Stimulated activated CD8-positive, alpha-beta memory T cell treated with anti-CD3 and anti-CD28 coated beads, Interleukin-12 subunit alpha, Interleukin-12 subunit beta, amount 100 ng/mL, for 1 hour (primary cell): ENCODE data around the gene SMG6.
"Not testable (repeated sequence)": the region's sequence is repeated elsewhere in the genome, so short reads cannot be mapped to it uniquely, and the experiment has no call there.

Source experiments
- DNase-seq: peaks from one replicate; pipeline ENCODE4 v3.0.0-alpha.2; 2020; ENCODE audit warnings: low read depth

The SMG6 gene

GRCh38 chr17:2144701-2145100, 158.9 kb downstream of the SMG6 start:
- DNase-seq, result no peak

GRCh38 chr17:2143332-2143731, 160.3 kb downstream of the SMG6 start:
- no peak for DNase-seq

GRCh38 chr17:2142682-2143081, 160.9 kb downstream of the SMG6 start:
- DNase-seq, result not testable (repeated sequence)

GRCh38 chr17:2140683-2141082, 162.9 kb downstream of the SMG6 start:
- DNase-seq, result no peak

GRCh38 chr17:2138761-2139160, 164.8 kb downstream of the SMG6 start:
- DNase-seq, result no peak

DNA sequence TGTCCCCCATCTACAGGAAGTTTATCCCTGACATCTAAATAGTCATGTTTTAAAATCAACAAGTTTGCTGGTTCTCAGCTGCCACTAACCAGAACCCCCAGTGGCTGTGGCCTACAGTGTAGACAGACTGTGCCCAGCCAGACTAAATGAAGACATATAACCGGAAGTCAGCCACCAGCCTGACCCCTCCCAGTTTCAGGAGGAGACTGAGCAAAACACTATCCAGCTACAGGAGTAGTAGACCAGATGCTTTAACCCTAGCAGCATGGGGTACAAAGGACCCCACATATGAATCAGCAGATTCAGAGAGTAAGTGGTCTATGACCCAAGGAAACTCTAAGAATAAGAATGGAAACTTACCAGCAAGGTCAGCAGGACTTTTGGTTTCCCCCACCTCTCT, 165.3 kb downstream of the SMG6 start:
- no peak for DNase-seq

DNA sequence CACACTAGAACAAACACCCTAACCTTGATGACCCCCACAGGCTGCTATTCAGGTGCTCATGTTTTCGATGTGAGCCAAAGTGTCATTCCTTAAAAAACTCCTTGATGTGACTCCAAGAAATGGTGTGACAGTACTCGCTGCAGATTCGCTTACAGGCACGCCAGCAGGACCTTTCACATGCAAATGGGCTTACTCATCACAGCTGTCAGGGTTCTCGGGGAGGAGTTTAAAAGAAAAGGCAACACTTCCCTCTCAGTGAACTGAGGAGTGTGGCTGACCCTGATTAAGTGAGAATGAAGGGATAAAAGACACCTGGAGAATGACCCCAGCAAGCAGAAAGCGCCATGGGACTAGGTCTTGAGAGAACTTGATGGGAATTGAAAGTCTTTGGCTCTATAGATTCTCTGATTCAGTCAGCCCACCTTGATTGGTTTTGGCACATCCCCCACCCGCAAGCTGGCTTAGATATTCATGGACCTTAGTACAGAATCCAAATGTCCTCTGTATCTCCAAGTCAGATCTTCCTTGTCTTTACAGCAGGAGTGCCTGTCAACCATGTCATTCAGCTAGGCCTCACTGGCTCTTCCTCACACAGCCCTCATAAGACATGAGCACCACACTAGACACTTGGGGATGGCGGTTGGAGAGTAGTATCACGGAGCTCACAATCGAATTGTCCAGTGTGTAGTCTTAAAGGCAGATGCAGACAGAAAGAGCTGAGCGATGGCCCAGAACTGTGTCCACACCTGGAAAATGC, 166.1 kb downstream of the SMG6 start:
- no peak for DNase-seq

DNA sequence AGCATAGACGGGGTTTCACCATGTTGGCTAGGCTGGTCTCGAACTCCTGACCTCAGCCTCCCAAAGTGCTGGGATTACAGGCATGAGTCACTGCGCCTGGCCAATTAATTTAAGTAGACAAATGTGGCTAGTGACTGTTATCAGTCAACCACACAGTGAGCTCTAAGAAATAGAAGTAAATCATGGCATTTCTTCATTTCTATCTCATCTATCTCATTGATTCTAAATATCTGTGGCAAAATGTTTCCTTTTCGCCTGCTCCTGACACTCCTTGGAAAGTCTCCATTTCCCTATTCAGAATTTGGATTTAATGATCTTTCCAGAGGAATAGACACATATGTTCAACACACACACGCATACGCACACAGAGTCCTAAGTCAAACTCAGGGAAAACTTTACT, 167.3 kb downstream of the SMG6 start:
- no peak for DNase-seq

DNA sequence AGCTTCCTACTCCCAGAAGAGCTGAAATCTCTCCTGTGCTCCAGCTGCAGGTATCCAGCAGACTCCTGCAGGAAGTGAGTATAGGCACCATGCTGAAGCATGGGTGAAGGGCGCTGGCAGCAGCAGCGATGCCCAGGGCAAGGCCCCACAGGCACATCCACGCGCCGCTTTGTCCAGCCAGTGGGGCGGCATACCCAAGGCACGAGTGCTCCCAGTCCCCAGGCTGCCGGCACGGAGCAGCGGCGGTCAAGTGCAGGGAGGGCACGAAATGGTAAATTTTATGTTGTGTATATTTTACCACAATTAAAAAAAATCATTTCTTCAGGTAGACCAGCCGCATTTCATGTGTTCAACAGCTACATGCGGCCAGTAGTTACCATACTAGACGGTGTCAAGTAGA, 175.6 kb downstream of the SMG6 start:
- DNase-seq, result no peak

DNA sequence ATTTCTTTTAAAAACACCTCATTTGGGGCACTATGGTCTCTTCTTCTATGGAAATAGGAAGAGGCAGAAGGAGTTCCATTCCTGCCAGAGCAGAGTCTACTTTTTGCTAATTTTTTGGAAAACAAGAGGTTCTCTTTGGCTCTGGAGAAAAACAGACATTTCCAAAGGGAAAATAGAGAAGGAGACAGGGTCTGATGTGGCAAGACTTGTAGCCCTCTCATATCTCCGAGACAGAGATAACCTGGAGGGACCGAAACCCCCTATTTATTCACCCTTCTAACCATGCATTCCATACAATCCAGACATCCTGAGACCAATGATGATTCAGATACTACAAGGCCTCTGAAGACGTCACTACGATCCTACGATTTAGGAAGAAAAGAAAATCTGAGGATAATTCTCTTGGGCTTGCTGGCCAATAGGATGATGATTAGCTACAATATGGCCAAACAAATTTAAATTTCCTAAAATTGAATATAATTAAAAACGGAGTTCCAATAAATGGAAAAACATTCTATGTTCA, 178.5 kb downstream of the SMG6 start:
- DNase-seq, result no peak

GRCh38 chr17:2124391-2124790, 179.2 kb downstream of the SMG6 start:
- no peak for DNase-seq

DNA sequence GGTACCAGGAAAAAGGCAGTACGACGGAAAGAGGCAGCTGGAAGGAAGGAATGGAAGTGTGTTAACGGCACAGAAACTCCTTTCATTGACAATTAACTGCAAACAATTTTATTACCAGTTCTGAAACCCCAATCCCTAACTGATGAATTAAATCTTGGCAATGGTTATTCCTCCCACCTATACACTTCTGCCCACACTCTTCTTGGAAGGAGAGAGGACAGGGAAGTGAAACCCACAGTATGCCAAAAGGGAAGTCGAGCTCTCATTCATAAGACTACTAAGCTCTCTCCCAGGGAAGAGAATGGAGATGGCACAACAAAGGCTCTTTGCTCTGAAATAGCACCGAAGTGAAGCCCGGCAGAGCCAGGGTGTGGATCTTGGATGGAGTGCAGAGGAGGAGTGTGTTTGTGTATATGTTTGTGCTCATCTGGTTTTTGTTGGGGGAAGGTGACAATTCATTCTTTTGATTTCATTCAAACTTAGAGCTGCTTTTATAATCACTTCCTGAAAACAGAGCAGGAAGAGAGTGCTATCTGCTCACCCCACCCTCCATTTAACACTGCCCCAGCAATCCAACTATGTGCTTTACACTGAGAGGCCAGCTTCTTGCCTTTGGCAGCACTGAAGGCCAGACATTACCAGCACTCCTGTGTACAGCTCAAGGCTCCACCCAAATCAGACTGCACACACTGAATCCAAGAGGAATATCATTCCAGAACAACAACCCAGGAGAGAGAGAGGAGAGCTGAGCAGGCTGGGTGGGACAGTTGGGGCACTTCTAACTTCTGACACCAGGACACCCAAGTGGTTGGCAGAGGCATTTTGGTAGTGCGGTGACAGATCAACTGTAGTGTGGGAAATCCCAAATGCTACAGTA, 180.0 kb downstream of the SMG6 start:
- no peak for DNase-seq

DNA sequence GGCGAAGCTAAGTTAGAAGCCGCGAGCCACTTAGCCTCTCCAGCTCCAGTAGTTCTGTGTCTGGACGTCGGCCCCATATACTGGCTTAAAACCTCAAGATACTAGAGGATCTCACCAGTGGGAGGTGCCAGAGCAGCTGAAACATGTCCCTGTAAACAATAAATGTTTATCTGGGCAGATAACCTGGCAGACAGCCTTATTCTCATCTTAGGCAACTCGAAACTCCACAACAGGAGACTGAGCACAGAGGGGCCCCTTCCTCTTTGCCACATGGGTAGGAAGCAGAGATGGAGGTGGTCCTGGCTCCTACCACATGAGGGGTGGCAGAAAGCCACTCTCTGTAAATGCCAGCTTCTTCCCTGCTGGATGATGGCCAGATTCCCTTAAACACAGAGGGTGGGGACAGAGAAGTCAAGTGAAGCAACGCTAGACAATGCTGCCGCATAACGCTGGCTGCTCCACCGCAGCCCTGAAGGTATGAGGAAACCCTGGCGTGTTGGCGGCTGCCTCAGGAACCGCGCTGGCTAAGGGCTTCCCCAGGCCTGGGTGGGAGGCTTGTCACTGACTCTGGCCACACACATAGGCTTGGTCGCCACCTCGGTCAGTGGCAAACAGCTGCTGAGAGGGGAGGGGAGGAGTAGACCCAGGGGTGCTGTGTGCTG, 180.8 kb downstream of the SMG6 start:
- no peak for DNase-seq

GRCh38 chr17:2120586-2121335, 182.8 kb downstream of the SMG6 start:
- no peak for DNase-seq

DNA sequence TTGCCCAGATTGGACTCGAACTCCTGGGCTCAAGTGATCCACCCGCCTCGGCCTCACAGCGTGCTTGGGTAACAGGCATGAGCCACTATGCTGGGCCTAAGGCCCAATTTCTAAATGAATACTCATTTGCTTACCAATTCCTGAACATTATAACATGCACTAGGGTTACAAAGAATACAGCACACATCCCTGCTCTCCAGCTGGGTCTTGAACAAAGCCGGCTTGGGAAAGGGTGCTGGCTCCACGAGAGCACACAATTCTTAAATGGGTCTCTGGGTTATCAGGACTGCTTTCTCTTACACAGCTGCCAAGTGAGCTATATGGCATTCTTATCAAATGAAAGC, 190.3 kb downstream of the SMG6 start:
- DNase-seq, result no peak

- no peak for DNase-seq
Observed at GRCh38 chr17:2111691-2112090, 191.9 kb downstream of the SMG6 start.

DNA sequence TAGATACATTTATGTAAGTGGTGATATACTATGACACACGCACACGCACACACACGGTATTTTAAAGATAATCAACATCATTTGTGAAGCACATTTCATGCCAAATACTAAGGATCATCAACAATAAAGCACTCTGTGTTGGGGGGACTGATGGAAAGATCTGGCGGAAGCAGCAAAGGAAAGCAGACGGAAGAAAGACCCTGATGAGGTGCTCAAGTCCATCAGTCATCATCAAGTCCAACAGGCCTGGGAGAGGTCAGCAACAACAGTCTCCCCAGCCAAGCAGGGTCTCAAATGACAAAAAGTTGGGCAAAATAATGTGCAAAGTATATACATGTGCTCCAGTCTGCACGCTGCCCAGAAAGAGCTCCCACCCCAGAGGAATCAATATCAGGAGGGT, 193.1 kb downstream of the SMG6 start:
- no peak for DNase-seq

DNA sequence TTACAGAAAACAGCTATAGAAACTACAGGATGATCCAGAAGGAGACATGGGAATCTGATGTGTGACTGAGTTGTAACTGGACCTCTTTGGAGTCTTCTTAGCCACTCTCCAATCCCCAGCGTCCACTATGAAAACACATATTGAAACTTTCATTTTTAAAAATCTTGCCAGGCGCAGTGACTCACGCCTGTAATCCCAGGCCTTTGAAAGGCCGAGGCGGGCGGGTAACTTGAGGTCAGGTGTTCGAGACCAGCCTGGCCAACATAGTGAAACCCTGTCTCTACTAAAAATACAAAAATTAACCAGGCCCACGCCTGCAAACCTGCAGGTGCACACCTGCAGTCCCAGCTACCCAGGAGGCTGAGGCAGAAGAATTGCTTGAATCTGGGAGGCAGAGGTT, 195.4 kb downstream of the SMG6 start:
- no peak for DNase-seq

GRCh38 chr17:2107506-2107905, 196.1 kb downstream of the SMG6 start:
- DNase-seq, result no peak

- no peak for DNase-seq
Observed at GRCh38 chr17:2107050-2107449, 196.5 kb downstream of the SMG6 start.

DNA sequence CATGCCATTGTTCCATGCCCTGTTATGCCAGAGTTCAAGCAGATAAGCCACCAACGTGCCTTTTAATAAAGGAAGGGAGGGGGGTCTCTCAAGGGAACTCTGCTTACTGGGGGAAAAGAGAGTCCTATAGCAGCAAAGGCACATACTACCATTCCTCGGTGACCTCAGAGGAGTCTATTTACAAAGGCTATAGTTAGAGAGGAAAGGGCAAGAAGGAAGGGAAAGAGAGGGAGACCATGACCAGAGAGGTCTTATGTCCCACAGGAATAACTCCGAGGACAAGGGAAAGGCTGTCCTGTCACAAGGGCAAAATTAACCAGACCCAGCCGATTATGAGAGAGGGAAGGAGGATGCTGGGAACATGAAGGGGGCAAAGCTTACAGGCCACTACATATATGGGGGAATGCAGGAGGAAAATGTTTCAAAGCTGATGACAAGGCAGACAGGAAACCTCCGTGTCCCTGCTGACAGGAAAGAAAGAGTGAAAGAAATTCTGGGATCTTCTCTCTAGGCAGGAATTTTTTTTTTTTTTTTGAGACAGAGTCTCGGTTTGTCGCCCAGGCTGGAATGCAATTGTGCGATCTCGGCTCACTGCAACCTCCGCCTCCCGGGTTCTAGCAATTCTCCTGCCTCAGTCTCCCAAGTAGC, 197.2 kb downstream of the SMG6 start:
- no peak for DNase-seq

GRCh38 chr17:2105663-2106062, 197.9 kb downstream of the SMG6 start:
- no peak for DNase-seq
